GM18867 (cell line): ENCODE results near the gene HAT1.

Source experiments
- ATAC-seq: cut with Tn5 transposase; IDR thresholded peaks from one replicate; pipeline ENCODE4 v1.9.1; 2021; ENCODE audit warnings: mild to moderate bottlenecking, moderate library complexity; ENCODE audit not compliant: unreplicated experiment

HAT1 gene

DNA sequence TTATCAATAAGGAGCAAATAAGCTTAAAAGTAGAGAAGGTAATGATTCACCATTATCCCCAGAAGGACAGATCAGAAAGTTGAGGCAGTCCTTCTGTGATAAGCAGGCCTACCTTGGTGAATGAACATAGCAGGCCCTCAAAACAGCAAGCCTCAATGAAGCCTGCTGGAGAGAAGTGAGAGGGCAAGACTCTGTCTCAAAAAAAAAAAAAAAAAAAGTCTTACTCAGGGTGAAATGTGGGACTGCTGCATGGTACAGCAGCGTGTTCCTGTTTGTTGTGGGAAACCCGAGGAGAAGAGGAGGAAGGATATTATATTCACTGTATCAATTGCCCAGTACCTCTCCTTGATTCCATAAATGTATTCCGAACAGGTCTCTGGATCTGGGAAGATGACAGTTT lies 8.7 kb upstream of the HAT1 start:
- no peak for ATAC-seq

DNA sequence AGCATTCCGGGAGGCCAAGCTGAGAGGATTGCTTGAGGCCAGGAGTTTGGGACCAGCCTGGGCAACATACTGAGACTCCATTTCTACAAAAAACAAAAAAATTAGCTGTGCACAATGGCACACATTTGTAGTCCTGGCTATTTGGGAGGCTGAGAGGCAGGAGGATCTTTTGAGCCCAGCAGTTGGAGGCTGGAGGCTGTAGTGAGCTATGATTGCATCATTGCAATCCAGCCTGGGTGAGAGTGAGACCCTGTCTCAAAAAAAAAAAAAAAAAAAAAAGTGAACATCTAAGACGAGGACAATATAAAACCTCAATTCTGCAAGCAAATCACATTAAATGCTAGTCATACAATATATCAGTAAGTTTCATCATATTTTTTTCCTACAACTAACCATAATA lies 2.8 kb upstream of the HAT1 start:
- ATAC-seq = no peak

DNA sequence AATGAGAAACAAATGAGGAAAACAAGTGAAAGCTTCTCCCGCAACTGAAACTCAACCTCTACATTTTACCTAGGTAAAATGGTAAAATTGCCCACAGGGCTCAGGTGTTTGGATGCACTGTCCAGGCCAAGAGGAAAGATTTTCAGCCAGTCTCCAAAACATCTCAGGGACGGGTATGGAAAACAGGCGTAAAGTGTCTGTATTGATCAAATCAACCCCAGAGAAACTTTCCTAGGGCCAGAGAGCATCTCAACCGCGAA lies 361 bp upstream of the HAT1 start:
- no peak for ATAC-seq

- ATAC-seq = no peak
Observed at GRCh38 chr2:171923206-171923605, 945 bp downstream of the HAT1 start.

DNA sequence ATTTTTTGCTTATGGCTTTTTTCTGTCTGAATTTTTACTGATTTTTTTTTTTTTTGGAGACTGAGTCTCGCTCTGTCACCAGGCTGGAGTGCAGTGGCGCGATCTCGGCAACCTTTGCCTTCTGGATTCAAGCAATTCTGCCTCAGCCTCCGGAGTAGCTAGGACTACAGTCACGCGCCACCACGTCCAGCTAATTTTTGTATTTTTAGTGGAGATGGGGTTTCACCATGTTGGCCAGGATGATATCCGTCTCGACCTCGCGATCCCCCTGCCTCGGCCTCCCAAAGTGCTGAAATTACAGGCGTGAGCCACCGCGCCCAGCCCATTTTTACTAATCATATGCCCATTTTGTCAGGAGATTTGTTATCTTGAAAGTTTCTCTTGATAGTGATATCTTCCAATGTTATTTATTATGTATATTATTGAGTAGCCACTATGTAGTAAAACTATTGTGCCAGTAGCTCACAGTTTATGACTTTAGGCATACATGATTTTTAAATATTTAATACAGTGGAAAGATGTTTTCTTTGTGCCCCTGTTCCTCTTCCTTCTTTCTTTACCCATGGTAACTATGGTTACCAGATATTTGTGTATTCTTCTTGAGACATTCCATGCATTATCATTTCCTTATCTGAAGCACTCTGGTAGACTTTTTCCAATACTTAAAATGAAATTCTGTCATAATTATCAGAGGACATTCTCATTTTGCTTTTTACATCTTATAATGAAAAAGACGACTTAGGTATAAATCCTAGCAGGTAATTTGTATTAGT lies 2.1 kb downstream of the HAT1 start:
- ATAC-seq = no peak

DNA sequence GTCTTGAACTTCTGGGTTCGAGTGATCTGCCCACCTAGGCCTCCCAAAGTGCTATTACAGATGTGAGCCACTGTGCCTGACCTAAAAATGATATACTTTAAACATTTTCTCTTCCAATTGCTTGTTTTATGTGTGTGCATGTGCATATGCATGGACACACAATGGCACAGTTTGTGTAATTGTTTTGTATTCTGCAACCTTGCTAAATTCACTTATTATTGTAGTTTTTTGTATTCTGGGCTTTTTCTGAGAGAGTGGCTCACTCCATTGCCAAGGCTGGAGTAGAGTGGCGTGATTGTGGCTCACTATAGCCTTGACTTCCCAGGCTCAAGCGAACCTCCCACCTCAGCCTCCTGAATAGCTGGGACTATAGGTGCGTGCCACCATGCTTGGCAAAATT lies 8.1 kb downstream of the HAT1 start:
- ATAC-seq = no peak

GRCh38 chr2:171939058-171939742 lies 16.9 kb downstream of the HAT1 start:
- no peak for ATAC-seq

GRCh38 chr2:171939743-171940071 lies 17.4 kb downstream of the HAT1 start:
- no peak for ATAC-seq

DNA sequence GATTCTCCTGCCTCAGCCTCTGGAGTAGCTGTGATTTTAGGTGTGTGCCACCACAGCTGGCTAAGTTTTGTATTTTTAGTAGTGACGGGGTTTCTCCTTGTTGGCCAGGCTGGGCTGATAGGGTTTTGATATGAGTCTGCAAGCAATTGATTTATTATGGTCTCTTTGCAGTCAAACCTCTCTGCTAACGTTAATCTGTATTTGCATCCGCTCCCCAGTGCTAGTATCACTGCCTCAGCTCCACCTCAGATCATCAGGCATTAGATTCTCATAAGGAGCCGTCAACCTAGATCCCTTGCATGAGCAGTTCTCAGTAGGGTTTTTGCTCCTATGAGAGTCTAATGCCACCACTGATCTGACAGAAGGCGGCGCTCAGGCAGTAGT lies 19.0 kb downstream of the HAT1 start:
- ATAC-seq = no peak

DNA sequence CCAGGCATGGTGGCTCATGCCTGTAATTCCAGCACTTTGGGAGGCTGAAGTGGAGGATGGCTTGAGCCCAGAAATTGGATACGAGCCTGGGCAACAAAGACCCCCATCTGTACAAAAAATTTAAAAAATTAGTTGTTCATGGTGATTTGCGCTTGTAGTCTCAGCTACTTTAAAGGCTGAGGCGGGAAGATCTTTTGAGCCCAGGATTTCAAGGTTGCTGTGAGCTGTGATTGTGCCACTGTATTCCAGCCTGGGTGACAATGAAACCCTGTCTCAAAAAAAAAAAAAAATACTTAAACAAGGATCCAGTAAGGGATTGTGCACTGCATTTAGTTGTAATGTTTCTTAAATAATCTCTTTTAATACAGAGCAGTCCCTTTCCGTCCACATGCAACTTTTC lies 21.6 kb downstream of the HAT1 start:
- no peak for ATAC-seq

- ATAC-seq = no peak
Observed at GRCh38 chr2:171952276-171952675, 30.0 kb downstream of the HAT1 start.

- no peak for ATAC-seq
Observed at GRCh38 chr2:171952748-171953147, 30.5 kb downstream of the HAT1 start.

DNA sequence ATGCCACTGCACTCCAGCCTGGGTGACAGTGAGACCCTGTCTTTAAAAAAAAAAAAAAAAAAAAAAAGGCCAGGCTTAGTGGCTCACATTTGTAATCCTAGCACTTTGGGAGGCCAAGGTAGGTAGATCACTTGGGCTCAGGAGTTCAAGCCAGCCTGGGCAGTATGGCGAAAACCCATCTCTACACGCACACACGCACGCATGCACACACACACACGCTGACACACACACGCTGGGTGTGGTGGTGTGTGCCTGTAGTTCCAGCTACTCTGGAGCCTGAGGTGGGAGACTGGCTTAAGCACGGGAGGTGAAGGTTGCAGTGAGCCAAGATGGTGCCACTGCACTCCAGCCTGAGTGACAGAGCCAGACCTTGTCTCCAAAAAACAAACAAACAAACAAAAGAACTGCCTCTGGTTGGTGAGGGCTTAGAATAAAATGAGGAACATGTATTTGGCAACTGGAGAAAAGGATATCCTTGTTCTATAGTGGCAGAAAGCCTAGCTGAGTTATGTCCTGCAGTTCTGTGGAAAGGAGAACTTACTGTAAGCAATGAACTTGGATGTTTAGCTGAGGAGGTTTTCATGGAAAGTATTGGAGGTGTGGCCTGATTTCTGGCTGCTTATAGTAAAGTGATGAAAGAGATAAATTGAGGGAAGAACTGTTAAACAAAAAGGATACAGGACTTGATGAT lies 34.0 kb downstream of the HAT1 start:
- ATAC-seq = no peak

DNA sequence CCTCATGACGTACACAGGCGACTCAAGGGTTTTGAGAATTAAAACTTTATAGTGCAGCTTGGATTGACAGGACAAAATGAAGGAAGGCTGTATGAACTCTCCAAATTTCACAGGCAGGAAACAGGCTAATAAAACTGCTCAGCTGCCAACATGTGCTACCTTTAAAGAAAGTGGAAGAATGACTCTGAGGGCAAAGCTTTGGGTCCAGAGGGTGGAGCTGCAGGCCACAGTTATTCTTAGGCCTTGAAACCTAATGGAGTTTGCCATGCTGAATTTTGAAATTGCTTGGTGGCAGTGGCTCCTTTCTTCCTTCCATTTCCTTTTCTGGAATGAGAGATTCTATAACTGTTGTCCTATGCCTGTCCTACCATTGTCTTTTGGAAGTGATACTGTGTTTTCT lies 34.8 kb downstream of the HAT1 start:
- ATAC-seq = no peak

- ATAC-seq = no peak
Observed at GRCh38 chr2:171958475-171958874, 36.2 kb downstream of the HAT1 start.

DNA sequence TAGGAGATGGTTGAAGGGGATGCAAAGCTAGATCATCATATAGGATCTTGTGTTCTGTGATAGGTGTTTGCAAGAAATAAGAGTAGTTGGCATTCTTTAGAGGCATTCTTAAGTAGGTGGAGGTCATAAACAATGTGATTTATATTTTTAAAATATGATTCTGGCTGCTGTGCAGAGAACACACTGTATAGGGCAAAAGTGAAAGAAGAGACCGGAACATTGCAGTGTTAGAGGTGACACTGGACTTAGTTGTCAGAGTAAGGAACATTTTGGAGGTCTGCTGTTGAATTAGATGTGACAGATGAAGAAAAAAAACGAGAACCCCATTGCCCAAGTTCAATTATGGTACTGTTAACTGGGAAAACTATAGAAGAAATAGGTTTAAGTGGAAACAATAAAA lies 37.7 kb downstream of the HAT1 start:
- ATAC-seq = no peak

DNA sequence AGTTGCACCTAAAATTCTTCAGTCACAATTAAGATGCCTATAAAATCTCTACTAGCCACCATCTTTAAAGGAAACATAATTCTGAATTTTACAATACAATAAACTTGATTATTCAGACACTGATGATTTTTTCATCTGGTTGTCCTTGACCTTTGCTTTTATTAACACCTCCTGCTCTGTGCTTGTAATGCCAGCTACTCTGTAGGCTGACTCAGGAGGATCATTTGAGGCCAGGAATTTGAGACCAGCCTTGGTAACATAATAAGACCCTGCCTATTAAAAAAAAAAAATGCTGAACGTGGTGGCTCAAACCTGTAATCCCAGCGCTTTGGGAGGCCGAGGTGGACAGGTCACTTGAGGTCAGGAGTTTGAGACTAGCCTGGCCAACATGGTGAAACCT lies 38.3 kb downstream of the HAT1 start:
- ATAC-seq = no peak

GRCh38 chr2:171963198-171963597 lies 40.9 kb downstream of the HAT1 start:
- ATAC-seq = no peak

- no peak for ATAC-seq
Observed at GRCh38 chr2:171964308-171964707, 42.0 kb downstream of the HAT1 start.

DNA sequence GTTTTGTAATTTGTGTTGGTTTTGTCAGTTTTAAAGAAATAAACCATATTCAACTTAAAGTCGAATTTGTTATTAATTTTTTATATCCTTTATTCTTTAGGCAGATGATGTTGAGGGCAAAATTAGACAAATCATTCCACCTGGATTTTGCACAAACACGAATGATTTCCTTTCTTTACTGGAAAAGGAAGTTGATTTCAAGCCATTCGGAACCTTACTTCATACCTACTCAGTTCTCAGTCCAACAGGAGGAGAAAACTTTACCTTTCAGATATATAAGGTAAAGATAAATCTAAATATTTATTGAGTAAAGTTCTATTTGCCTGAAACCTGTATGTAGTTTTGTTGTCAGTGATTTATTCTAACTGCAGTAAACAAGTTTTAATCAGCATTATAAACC lies 43.0 kb downstream of the HAT1 start:
- no peak for ATAC-seq

DNA sequence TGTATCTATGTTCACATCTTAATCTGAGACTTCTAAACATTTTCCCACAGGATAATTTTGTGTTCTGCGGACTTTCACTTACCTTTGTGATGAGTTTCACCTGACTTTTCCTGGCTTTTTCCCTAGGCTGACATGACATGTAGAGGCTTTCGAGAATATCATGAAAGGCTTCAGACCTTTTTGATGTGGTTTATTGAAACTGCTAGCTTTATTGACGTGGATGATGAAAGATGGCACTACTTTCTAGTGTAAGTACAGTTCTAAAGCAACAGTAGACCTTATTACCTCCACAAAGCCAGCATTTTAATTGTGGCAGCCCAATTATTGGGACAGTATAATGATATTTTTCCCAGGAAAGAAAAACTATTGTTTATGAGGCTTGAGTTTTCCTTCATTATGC lies 43.4 kb downstream of the HAT1 start:
- no peak for ATAC-seq

- no peak for ATAC-seq
Observed at GRCh38 chr2:171966235-171966634, 44.0 kb downstream of the HAT1 start.

GRCh38 chr2:171966688-171967087 lies 44.4 kb downstream of the HAT1 start:
- ATAC-seq = no peak
